ENCODE measurements around the gene ITGA3.

DNA sequence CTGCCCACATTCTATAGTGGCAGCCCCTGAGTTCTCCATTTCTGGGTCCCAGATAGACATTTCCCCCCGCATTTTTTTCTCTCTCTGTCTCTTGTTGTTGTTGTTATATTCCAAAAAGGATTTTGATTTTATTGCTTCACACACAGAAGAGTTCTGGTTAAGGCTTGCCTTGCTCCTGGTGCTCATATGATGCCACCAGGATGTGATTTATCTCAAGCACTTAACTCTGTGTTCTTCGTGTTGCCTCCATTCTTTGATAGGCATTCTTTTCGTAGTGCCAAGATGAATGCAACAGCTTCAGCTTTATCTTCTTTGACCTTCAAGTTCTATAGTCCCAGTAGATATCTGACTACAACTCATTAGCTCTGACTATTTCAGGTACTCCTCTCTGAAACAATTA lies 9.1 kb downstream of the ITGA3 start:
- TF ChIP-seq, protein P1, sequence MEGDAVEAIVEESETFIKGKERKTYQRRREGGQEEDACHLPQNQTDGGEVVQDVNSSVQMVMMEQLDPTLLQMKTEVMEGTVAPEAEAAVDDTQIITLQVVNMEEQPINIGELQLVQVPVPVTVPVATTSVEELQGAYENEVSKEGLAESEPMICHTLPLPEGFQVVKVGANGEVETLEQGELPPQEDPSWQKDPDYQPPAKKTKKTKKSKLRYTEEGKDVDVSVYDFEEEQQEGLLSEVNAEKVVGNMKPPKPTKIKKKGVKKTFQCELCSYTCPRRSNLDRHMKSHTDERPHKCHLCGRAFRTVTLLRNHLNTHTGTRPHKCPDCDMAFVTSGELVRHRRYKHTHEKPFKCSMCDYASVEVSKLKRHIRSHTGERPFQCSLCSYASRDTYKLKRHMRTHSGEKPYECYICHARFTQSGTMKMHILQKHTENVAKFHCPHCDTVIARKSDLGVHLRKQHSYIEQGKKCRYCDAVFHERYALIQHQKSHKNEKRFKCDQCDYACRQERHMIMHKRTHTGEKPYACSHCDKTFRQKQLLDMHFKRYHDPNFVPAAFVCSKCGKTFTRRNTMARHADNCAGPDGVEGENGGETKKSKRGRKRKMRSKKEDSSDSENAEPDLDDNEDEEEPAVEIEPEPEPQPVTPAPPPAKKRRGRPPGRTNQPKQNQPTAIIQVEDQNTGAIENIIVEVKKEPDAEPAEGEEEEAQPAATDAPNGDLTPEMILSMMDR (IDR thresholded peaks at IDR 0.05): no peak
- no peak for TF ChIP-seq ZFX (IDR thresholded peaks at IDR 0.05; ENCODE audit: borderline replicate concordance)
